ACC112 (cell line): ENCODE results near the gene CFAP47.

Experiments used
- H2AFZ ChIP-seq: fragments of 200-600 bp; sonication (generic); one replicate; pipeline ENCODE4 v1.6.0; 2017; ENCODE audit warnings: antibody characterized with exemption, low read length; ENCODE audit not compliant: unreplicated experiment
- H3K27ac ChIP-seq: fragments of 200-600 bp; sonication (generic); 2 replicates; pipeline ENCODE4 v1.5.1; 2014; ENCODE audit warnings: low read depth, mild to moderate bottlenecking, antibody characterized with exemption, low read length, moderate library complexity
- H3K27me3 ChIP-seq: fragments of 200-600 bp; sonication (generic); 2 replicates; pipeline ENCODE4 v1.6.1; 2014; ENCODE audit warnings: mild to moderate bottlenecking, antibody characterized with exemption, low read length, moderate library complexity, mixed read lengths; ENCODE audit not compliant: insufficient read depth
- H3K36me3 ChIP-seq: fragments of 200-600 bp; sonication (generic); 2 replicates; pipeline ENCODE4 v1.6.1; 2016; ENCODE audit warnings: mild to moderate bottlenecking, antibody characterized with exemption, low read length, moderate library complexity, mixed read lengths; ENCODE audit not compliant: insufficient read depth
- H3K4me1 ChIP-seq: fragments of 200-600 bp; sonication (generic); one replicate; pipeline ENCODE4 v1.6.1; 2016; ENCODE audit warnings: low read length, mixed read lengths; ENCODE audit not compliant: insufficient read depth, unreplicated experiment, control insufficient read depth
- H3K4me3 ChIP-seq: fragments of 200-600 bp; sonication (generic); 2 replicates; pipeline ENCODE4 v1.5.1; 2014; ENCODE audit warnings: mild to moderate bottlenecking, low read depth, low read length
- H3K79me2 ChIP-seq: fragments of 200-600 bp; sonication (generic); one replicate; pipeline ENCODE4 v1.6.0; 2016; ENCODE audit warnings: low read length; ENCODE audit not compliant: control insufficient read depth, unreplicated experiment, insufficient read depth

Gene CFAP47

GRCh38 chrX:36383495-36383894 lies 464.0 kb downstream of the CFAP47 start:
- H3K36me3 ChIP-seq = no peaks in the 10 kb centered on the region
- no peaks in the 10 kb centered on the region for H3K4me1 ChIP-seq
- H3K79me2 ChIP-seq = no peaks in the 10 kb centered on the region
- no peak overlapping the region for H2AFZ ChIP-seq
- no peak overlapping the region for H3K4me3 ChIP-seq
- no peak overlapping the region for H3K27ac ChIP-seq
- no peaks in the 10 kb centered on the region for H3K27me3 ChIP-seq

- Histone ChIP-seq H3K4me1 (no peaks in the 10 kb centered on the region), H3K27me3 (no peaks in the 10 kb centered on the region), H3K4me3 (no peak overlapping the region), H3K79me2 (no peaks in the 10 kb centered on the region), H2AFZ (no peak overlapping the region), H3K27ac (no peak overlapping the region), H3K36me3 (no peaks in the 10 kb centered on the region)
Measured at GRCh38 chrX:36388901-36389300, 469.4 kb downstream of the CFAP47 start.

- no peak overlapping the region for H3K27ac ChIP-seq
- H3K79me2 ChIP-seq = no peaks in the 10 kb centered on the region
- no peak overlapping the region for H3K4me3 ChIP-seq
- H3K27me3 ChIP-seq = no peaks in the 10 kb centered on the region
- H3K4me1 ChIP-seq = no peaks in the 10 kb centered on the region
- no peaks in the 10 kb centered on the region for H3K36me3 ChIP-seq
- no peak overlapping the region for H2AFZ ChIP-seq
Measured at GRCh38 chrX:36401774-36402173, 482.2 kb downstream of the CFAP47 start.

GRCh38 chrX:36407836-36408235 lies 488.3 kb downstream of the CFAP47 start:
- no peak overlapping the region for H3K4me3 ChIP-seq
- no peak overlapping the region for H3K27ac ChIP-seq
- H3K4me1 ChIP-seq = no peaks in the 10 kb centered on the region
- H3K27me3 ChIP-seq = no peaks in the 10 kb centered on the region
- no peaks in the 10 kb centered on the region for H3K79me2 ChIP-seq
- no peaks in the 10 kb centered on the region for H3K36me3 ChIP-seq
- no peak overlapping the region for H2AFZ ChIP-seq

GRCh38 chrX:36414056-36414455 lies 494.5 kb downstream of the CFAP47 start:
- Histone ChIP-seq H3K36me3 (no peaks in the 10 kb centered on the region), H3K79me2 (no peaks in the 10 kb centered on the region), H3K27ac (no peak overlapping the region), H3K27me3 (no peaks in the 10 kb centered on the region), H2AFZ (no peak overlapping the region), H3K4me1 (no peaks in the 10 kb centered on the region), H3K4me3 (no peak overlapping the region)

GRCh38 chrX:36422368-36422767 lies 502.8 kb downstream of the CFAP47 start:
- no peaks in the 10 kb centered on the region for H3K36me3 ChIP-seq
- no peaks in the 10 kb centered on the region for H3K79me2 ChIP-seq
- H3K27ac ChIP-seq = no peak overlapping the region
- H3K4me3 ChIP-seq = no peak overlapping the region
- no peaks in the 10 kb centered on the region for H3K27me3 ChIP-seq
- H3K4me1 ChIP-seq = no peaks in the 10 kb centered on the region
- no peak overlapping the region for H2AFZ ChIP-seq

- Histone ChIP-seq H3K27ac (no peak overlapping the region), H2AFZ (no peak overlapping the region)
Measured at GRCh38 chrX:36431819-36432218, 512.3 kb downstream of the CFAP47 start.

GRCh38 chrX:36434522-36434921 lies 515.0 kb downstream of the CFAP47 start:
- no peaks in the 10 kb centered on the region for H3K79me2 ChIP-seq
- no peaks in the 10 kb centered on the region for H3K36me3 ChIP-seq
- no peak overlapping the region for H3K27ac ChIP-seq
- no peak overlapping the region for H2AFZ ChIP-seq
- H3K27me3 ChIP-seq = no peaks in the 10 kb centered on the region
- no peaks in the 10 kb centered on the region for H3K4me1 ChIP-seq
- no peak overlapping the region for H3K4me3 ChIP-seq

More at GRCh38 chrX:36431819-36432218, 512.3 kb downstream of the CFAP47 start:
- Histone ChIP-seq H3K36me3 (no peaks in the 10 kb centered on the region), H3K4me3 (no peak overlapping the region), H3K27me3 (no peaks in the 10 kb centered on the region), H3K4me1 (no peaks in the 10 kb centered on the region), H3K79me2 (no peaks in the 10 kb centered on the region)
